Liver (tissue), 9 donors: ENCODE data around the gene PRR20G. TPM values are rescaled to one million over a fixed set of nuclear protein-coding genes. Genes with fewer than 3 reads are reported as not detected.
A peak's percentile ranks its signal among the peaks of the same experiment; 100 is the strongest.

Source experiments
- DNase-seq: peaks from one replicate; pipeline ENCODE4 v3.0.0-alpha.2; 2017; ENCODE audit warnings: low spot score
- H3K27ac ChIP-seq, 2 donors: one replicate each; pipeline ENCODE4 v1.7.0; 2013; ENCODE audit warnings: inconsistent platforms in 2 of 2, low read length in 2 of 2, control low read depth in 1 of 2, low read depth in 1 of 2, mild to moderate bottlenecking in 1 of 2
- H3K27me3 ChIP-seq, 4 donors: one replicate each; pipeline versions ENCODE4 v1.6.1 to v1.7.0; 2013; ENCODE audit warnings: low read length in 3 of 4, inconsistent platforms in 1 of 4, mild to moderate bottlenecking in 1 of 4, moderate library complexity in 1 of 4; ENCODE audit not compliant: control insufficient read depth in 4 of 4, insufficient read depth in 4 of 4
- H3K36me3 ChIP-seq, 4 donors: one replicate each; pipeline versions ENCODE4 v1.6.1 to v1.7.0; 2013; ENCODE audit warnings: low read length in 3 of 4, mild to moderate bottlenecking in 3 of 4, low read depth in 1 of 4, moderate library complexity in 1 of 4; ENCODE audit not compliant: control insufficient read depth in 4 of 4, insufficient read depth in 3 of 4
- H3K4me1 ChIP-seq, 4 donors: one replicate each; pipeline versions ENCODE4 v1.6.1 to v1.7.0; 2013; ENCODE audit warnings: low read length in 3 of 4, mild to moderate bottlenecking in 3 of 4, moderate library complexity in 1 of 4; ENCODE audit not compliant: control insufficient read depth in 4 of 4, insufficient read depth in 4 of 4
- H3K4me3 ChIP-seq, 3 donors: one replicate each; pipeline versions ENCODE4 v1.6.1 to v1.7.0; 2013; ENCODE audit warnings: low read length in 3 of 3, control low read depth in 1 of 3, low read depth in 1 of 3, mild to moderate bottlenecking in 1 of 3
- H3K9ac ChIP-seq, 2 donors: one replicate each; pipeline ENCODE4 v1.7.0; 2013; ENCODE audit warnings: low read length in 2 of 2, mild to moderate bottlenecking in 2 of 2, moderate library complexity in 2 of 2, control low read depth in 1 of 2, low read depth in 1 of 2
- H3K9me3 ChIP-seq, 4 donors: one replicate each; pipeline versions ENCODE4 v1.6.1 to v1.7.0; 2013; ENCODE audit warnings: low read length in 3 of 4; ENCODE audit not compliant: control insufficient read depth in 4 of 4
- EGR1 ChIP-seq, 2 donors: IDR thresholded peaks; 2 replicates each; pipeline ENCODE4 v1.6.1; 2016 to 2018; ENCODE audit warnings: antibody characterized with exemption in 2 of 2, low read depth in 2 of 2
- FOXA1 ChIP-seq: IDR thresholded peaks from 2 replicates; pipeline ENCODE4 v1.6.1; 2016; ENCODE audit warnings: antibody characterized with exemption
- GABPA ChIP-seq, 2 donors: IDR thresholded peaks in 1 of 2; conservative IDR thresholded peaks in 1 of 2; 2 replicates each; pipeline ENCODE4 v1.6.1; 2016; ENCODE audit warnings: antibody characterized with exemption in 2 of 2, mild to moderate bottlenecking in 1 of 2, moderate library complexity in 1 of 2
- HNF4A ChIP-seq, 2 donors: conservative IDR thresholded peaks; 2 replicates each; pipeline ENCODE4 v1.6.1; 2016; ENCODE audit warnings: antibody characterized with exemption in 2 of 2, mild to moderate bottlenecking in 2 of 2
- MAX ChIP-seq: IDR thresholded peaks from 2 replicates; pipeline ENCODE4 v1.6.1; 2016; ENCODE audit warnings: antibody characterized with exemption
- RAD21 ChIP-seq, 2 donors: IDR thresholded peaks; 2 replicates each; pipeline ENCODE4 v1.6.1; 2016; ENCODE audit warnings: antibody characterized with exemption in 2 of 2, mild to moderate bottlenecking in 2 of 2
- REST ChIP-seq: IDR thresholded peaks from 2 replicates; pipeline ENCODE4 v1.6.1; 2016; ENCODE audit warnings: antibody characterized with exemption, mild to moderate bottlenecking
- SP1 ChIP-seq: IDR thresholded peaks from 2 replicates; pipeline ENCODE4 v1.6.1; 2018; ENCODE audit warnings: antibody characterized with exemption, mild to moderate bottlenecking
- YY1 ChIP-seq: IDR thresholded peaks from 2 replicates; pipeline ENCODE4 v1.6.1; 2016; ENCODE audit warnings: antibody characterized with exemption, mild to moderate bottlenecking
- ZBTB33 ChIP-seq: IDR thresholded peaks from 2 replicates; pipeline ENCODE4 v1.6.1; 2016; ENCODE audit warnings: antibody characterized with exemption
- WGBS: extraction: QIAGEN DNeasy Blood & Tissue Kit; methylation state at CpG from one replicate; pipeline ENCODE4 v1.1.7; 2013; 5-methylcytosine and 5-hydroxymethylcytosine counted together
- polyA plus RNA-seq, 2 donors: library from polyadenylated mRNA; stranded (reverse) in 1 of 2; unstranded in 1 of 2; fragments of 200-250 nt in 1 of 2; fragments of >200 nt in 1 of 2; fragmentation: Nextera tagmentation in 1 of 2; extraction: Ambion mirVana in 1 of 2; gene quantifications; one replicate each; pipeline versions ENCODE4 v1.2.1 to v1.2.3, GENCODE V29; 2013 to 2015
- total RNA-seq, 2 donors: library from RNA; depleted of rRNA; stranded (reverse); fragments of >200 nt; gene quantifications; one replicate each; pipeline ENCODE4 v1.2.3, GENCODE V29; 2014
- TF ChIP-seq, protein P1 (sequence below): fragments of 150-350 bp; IDR thresholded peaks from 2 replicates; pipeline ENCODE4 v1.5.1; 2017; ENCODE audit warnings: improper control_type of control experiment, low read depth, low read length; ENCODE audit not compliant: missing input control
- donor health status: healthy.
- donor health status: healthy.
- donor health status: healthy.
- donor health status: healthy.
- donor health status: healthy.

PRR20G gene
- total and polyA plus RNA-seq, 4 donors, result not detected

- Histone ChIP-seq H3K36me3 (no peaks in the 10 kb centered on the region), H3K4me3 (no peak overlapping the region)
- no peak for TF ChIP-seq RAD21 (IDR thresholded peaks at IDR 0.05)
- TF ChIP-seq SP1, result no peak
- TF ChIP-seq ZBTB33, result no peak
- no peak for TF ChIP-seq HNF4A (conservative IDR thresholded peaks at IDR 0.05)
- TF ChIP-seq FOXA1, result no peak
- TF ChIP-seq MAX, result no peak
- no peak for TF ChIP-seq GABPA (IDR thresholded peaks at IDR 0.05 in 1 of 2, conservative IDR thresholded peaks at IDR 0.05 in 1 of 2)
- TF ChIP-seq YY1, result no peak
Observed at GRCh38 chr3:127326341-127326740, 38.5 kb upstream of the PRR20G start.

GRCh38 chr3:127325629-127325961 is 37.7 kb upstream of the PRR20G start:
- no peak for DNase-seq
- Histone ChIP-seq H3K9me3 (peaks cover 0 to 8% (median 3%) of the 10 kb centered on the region in 4 donors), H3K4me3 (no peak overlapping the region), H3K4me1 (no peaks in the 10 kb centered on the region), H3K9ac (no peak overlapping the region), H3K36me3 (no peaks in the 10 kb centered on the region), H3K27ac (no peak overlapping the region), H3K27me3 (no peaks in the 10 kb centered on the region)
- no peak for TF ChIP-seq MAX
- TF ChIP-seq, protein P1, sequence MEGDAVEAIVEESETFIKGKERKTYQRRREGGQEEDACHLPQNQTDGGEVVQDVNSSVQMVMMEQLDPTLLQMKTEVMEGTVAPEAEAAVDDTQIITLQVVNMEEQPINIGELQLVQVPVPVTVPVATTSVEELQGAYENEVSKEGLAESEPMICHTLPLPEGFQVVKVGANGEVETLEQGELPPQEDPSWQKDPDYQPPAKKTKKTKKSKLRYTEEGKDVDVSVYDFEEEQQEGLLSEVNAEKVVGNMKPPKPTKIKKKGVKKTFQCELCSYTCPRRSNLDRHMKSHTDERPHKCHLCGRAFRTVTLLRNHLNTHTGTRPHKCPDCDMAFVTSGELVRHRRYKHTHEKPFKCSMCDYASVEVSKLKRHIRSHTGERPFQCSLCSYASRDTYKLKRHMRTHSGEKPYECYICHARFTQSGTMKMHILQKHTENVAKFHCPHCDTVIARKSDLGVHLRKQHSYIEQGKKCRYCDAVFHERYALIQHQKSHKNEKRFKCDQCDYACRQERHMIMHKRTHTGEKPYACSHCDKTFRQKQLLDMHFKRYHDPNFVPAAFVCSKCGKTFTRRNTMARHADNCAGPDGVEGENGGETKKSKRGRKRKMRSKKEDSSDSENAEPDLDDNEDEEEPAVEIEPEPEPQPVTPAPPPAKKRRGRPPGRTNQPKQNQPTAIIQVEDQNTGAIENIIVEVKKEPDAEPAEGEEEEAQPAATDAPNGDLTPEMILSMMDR, result no peak
- no peak for TF ChIP-seq EGR1 (IDR thresholded peaks at IDR 0.05; ENCODE audit: low read depth in 2 of 2)
- TF ChIP-seq RAD21 (IDR thresholded peaks at IDR 0.05), result no peak
- 94% methylated on average over 1 of the region's 1 CpG for WGBS

More at GRCh38 chr3:127326341-127326740, 38.5 kb upstream of the PRR20G start:
- Histone ChIP-seq H3K27ac (no peak overlapping the region), H3K27me3 (no peaks in the 10 kb centered on the region), H3K9me3 (peaks cover 0 to 8% (median 3%) of the 10 kb centered on the region in 4 donors), H3K9ac (no peak overlapping the region), H3K4me1 (no peaks in the 10 kb centered on the region)
- DNase-seq, result no peak

GRCh38 chr3:127324913-127325628 is 37.2 kb upstream of the PRR20G start:
- no peak overlapping the region for H3K27ac ChIP-seq
- H3K9me3 ChIP-seq, result peaks cover 0 to 6% (median 3%) of the 10 kb centered on the region in 4 donors
- no peak for DNase-seq
- H3K4me3 ChIP-seq, result no peak overlapping the region
- H3K4me1 ChIP-seq, result no peaks in the 10 kb centered on the region
- H3K36me3 ChIP-seq, result no peaks in the 10 kb centered on the region
- 65% methylated on average over 4 of the region's 4 CpGs for WGBS
- TF ChIP-seq REST (peak; percentile 88), EGR1 (IDR thresholded peaks at IDR 0.05; ENCODE audit: low read depth in 2 of 2) (no peak)
- H3K27me3 ChIP-seq, result no peaks in the 10 kb centered on the region
- H3K9ac ChIP-seq, result no peak overlapping the region
